ENCODE results near the gene CYP17A1. TPM values are rescaled to one million over a fixed set of nuclear protein-coding genes. Genes with fewer than 3 reads are reported as not detected.

CYP17A1 gene
- total RNA-seq, 2 experiments from 2014 or later, result not detected

GRCh38 chr10:102831322-102832071, 5.7 kb downstream of the CYP17A1 start:
- ChIA-PET CTCF (no interaction called here), POLR2A (no interaction called here)
- H3K27me3 ChIP-seq (ENCODE audit: control insufficient read depth in 1 of 2, insufficient read depth in 2 of 2, low read length in 2 of 2), result no peaks in the 10 kb centered on the region
- intact Hi-C loops (cut with DNase I, micrococcal nuclease), result loop anchor here in 1 of 2 experiments (10.0 kb wide), 1 partner anchor 853 kb away; no protein-coding TSS in a partner anchor
- H3K27me3 Mint-ChIP-seq, result peaks cover 4% of the 10 kb centered on the region
- no peak overlapping the region for H3K4me3 Mint-ChIP-seq
- H3K36me3 ChIP-seq (ENCODE audit: insufficient read depth, low read length), result no peaks in the 10 kb centered on the region
- no peaks in the 10 kb centered on the region for H3K9me3 ChIP-seq (ENCODE audit: control insufficient read depth in 1 of 2, insufficient read depth in 1 of 2, low read length in 2 of 2)
- DNase-seq (no peak), ATAC-seq (ENCODE audit: poor library complexity) (no peak)
- H3K4me1 Mint-ChIP-seq (ENCODE audit: low read depth), result no peaks in the 10 kb centered on the region
- H3K9me3 Mint-ChIP-seq, result no peaks in the 10 kb centered on the region
- TF ChIP-seq CTCF (IDR thresholded peaks at IDR 0.05), result no peak
- H3K27ac Mint-ChIP-seq, result no peak overlapping the region
- no peaks in the 10 kb centered on the region for H3K36me3 Mint-ChIP-seq (ENCODE audit: low read depth)
- no peak overlapping the region for H3K27ac ChIP-seq (ENCODE audit: low read depth in 1 of 2, low read length in 2 of 2)
- H3K4me1 ChIP-seq (ENCODE audit: insufficient read depth, low read length), result peaks cover 5% of the 10 kb centered on the region
- H3K4me3 ChIP-seq (ENCODE audit: low read length), result no peak overlapping the region

- Mint-ChIP-seq H3K9me3 (no peaks in the 10 kb centered on the region), H3K4me3 (no peak overlapping the region), H3K4me1 (ENCODE audit: low read depth) (no peaks in the 10 kb centered on the region), H3K36me3 (ENCODE audit: low read depth) (no peaks in the 10 kb centered on the region), H3K27me3 (no peaks in the 10 kb centered on the region), H3K27ac (no peak overlapping the region)
- intact Hi-C loops (cut with DNase I, micrococcal nuclease), result no loop called here
- CTCF ChIA-PET, result no interaction called here
- Histone ChIP-seq H3K36me3 (ENCODE audit: insufficient read depth, low read length) (no peaks in the 10 kb centered on the region), H3K27ac (ENCODE audit: low read depth in 1 of 2, low read length in 2 of 2) (no peak overlapping the region), H3K9me3 (ENCODE audit: control insufficient read depth in 1 of 2, insufficient read depth in 1 of 2, low read length in 2 of 2) (no peaks in the 10 kb centered on the region), H3K27me3 (ENCODE audit: control insufficient read depth in 1 of 2, insufficient read depth in 2 of 2, low read length in 2 of 2) (no peaks in the 10 kb centered on the region), H3K4me1 (ENCODE audit: insufficient read depth, low read length) (no peaks in the 10 kb centered on the region), H3K4me3 (ENCODE audit: low read length) (no peak overlapping the region)
- ATAC-seq (ENCODE audit: poor library complexity), result no peak
- POLR2A ChIA-PET, result no interaction called here
- no peak for DNase-seq
- no peak for TF ChIP-seq CTCF (IDR thresholded peaks at IDR 0.05)
Measured at GRCh38 chr10:102827597-102827975, 9.6 kb downstream of the CYP17A1 start.

- no peak overlapping the region for H3K27ac ChIP-seq (ENCODE audit: low read depth in 1 of 2, low read length in 2 of 2)
- H3K4me3 ChIP-seq (ENCODE audit: low read length), result no peak overlapping the region
- DNase-seq (no peak), ATAC-seq (ENCODE audit: poor library complexity) (no peak)
- POLR2A ChIA-PET, result interaction anchor here (0.6 kb wide), 1 partner anchor 280 kb away, joined by 3 read pairs; no protein-coding TSS in a partner anchor
- Mint-ChIP-seq H3K4me3 (no peak overlapping the region), H3K4me1 (ENCODE audit: low read depth) (no peaks in the 10 kb centered on the region), H3K36me3 (ENCODE audit: low read depth) (no peaks in the 10 kb centered on the region), H3K9me3 (no peaks in the 10 kb centered on the region), H3K27ac (no peak overlapping the region), H3K27me3 (no peaks in the 10 kb centered on the region)
- H3K36me3 ChIP-seq (ENCODE audit: insufficient read depth, low read length), result no peaks in the 10 kb centered on the region
- no peaks in the 10 kb centered on the region for H3K4me1 ChIP-seq (ENCODE audit: insufficient read depth, low read length)
- H3K9me3 ChIP-seq (ENCODE audit: control insufficient read depth in 1 of 2, insufficient read depth in 1 of 2, low read length in 2 of 2), result no peaks in the 10 kb centered on the region
- intact Hi-C loops (cut with DNase I, micrococcal nuclease), result no loop called here
- CTCF ChIA-PET, result interaction anchor here (0.7 kb wide), 1 partner anchor 287 kb away, joined by 3 read pairs; no protein-coding TSS in a partner anchor
- H3K27me3 ChIP-seq (ENCODE audit: control insufficient read depth in 1 of 2, insufficient read depth in 2 of 2, low read length in 2 of 2), result no peaks in the 10 kb centered on the region
- TF ChIP-seq CTCF (IDR thresholded peaks at IDR 0.05), result no peak
Measured at GRCh38 chr10:102826148-102826796, 10.9 kb downstream of the CYP17A1 start.

Data from CD4-positive, alpha-beta T cell (primary cell).